Vagina (tissue), 2 donors: ENCODE data around the gene CCDC33. TPM values are rescaled to one million over a fixed set of nuclear protein-coding genes. Genes with fewer than 3 reads are reported as not detected.

Experiments used
- DNase-seq, 2 donors: peaks; one replicate each; pipeline ENCODE4 v3.0.0-alpha.2; 2017; ENCODE audit errors: extremely low spot score in 2 of 2
- H3K27ac ChIP-seq: fragments of 200-600 bp; sonication (generic); one replicate; pipeline ENCODE4 v1.5.1; 2019
- H3K27me3 ChIP-seq: fragments of 200-600 bp; sonication (generic); one replicate; pipeline ENCODE4 v1.5.1; 2019
- H3K36me3 ChIP-seq, 2 donors: fragments of 200-600 bp; sonication (generic); one replicate each; pipeline ENCODE4 v1.5.1; 2017 to 2019
- H3K4me1 ChIP-seq: fragments of 200-600 bp; sonication (generic); one replicate; pipeline ENCODE4 v1.5.1; 2019
- H3K4me3 ChIP-seq, 2 donors: fragments of 200-600 bp; sonication (generic); 1 replicate in 1 of 2; 2 replicates in 1 of 2; pipeline ENCODE4 v1.5.1; 2016 to 2019
- H3K9me3 ChIP-seq: fragments of 200-600 bp; sonication (generic); one replicate; pipeline ENCODE4 v1.5.1; 2019
- CTCF ChIP-seq, 3 experiments: fragments of 450-650 bp in 2 of 3; fragments of 200-600 bp in 1 of 3; sonication (generic) in 1 of 3; IDR thresholded peaks; one replicate each; pipeline ENCODE4 v1.5.1; 2017 to 2019; ENCODE audit warnings: antibody characterized with exemption in 3 of 3, mild to moderate bottlenecking in 2 of 3, moderate library complexity in 2 of 3
- POLR2A ChIP-seq, 2 donors: fragments of 450-650 bp; IDR thresholded peaks; one replicate each; pipeline ENCODE4 v1.6.1; 2017; ENCODE audit warnings: antibody characterized with exemption in 2 of 2, mild to moderate bottlenecking in 2 of 2, moderate library complexity in 2 of 2
- POLR2AphosphoS5 ChIP-seq, 2 donors: sonication (generic); formaldehyde crosslinking; IDR thresholded peaks; one replicate each; pipeline ENCODE4 v1.9.0; 2017; ENCODE audit warnings: antibody characterized with exemption in 2 of 2, mild to moderate bottlenecking in 2 of 2, low read depth in 1 of 2; ENCODE audit not compliant: insufficient read depth in 1 of 2
- intact Hi-C: fragments of 100-400 bp; cut with DNase I; formaldehyde crosslinking; loops from one replicate; pipeline ENCODE4 v1.15.1; 2023
- total RNA-seq: library from RNA; depleted of rRNA; stranded (reverse); fragments of >200 nt; gene quantifications from one replicate; pipeline ENCODE4 v1.2.3, GENCODE V29; 2016

CCDC33 gene
- total RNA-seq, 1 donor from 2014 or later, result not detected

GRCh38 chr15:74199297-74199652 lies 36.9 kb upstream of the CCDC33 start:
- no peak for DNase-seq
- H3K4me3 ChIP-seq, result no peak overlapping the region
- TF ChIP-seq POLR2A (IDR thresholded peaks at IDR 0.05) (no peak), CTCF (IDR thresholded peaks at IDR 0.05) (no peak), POLR2AphosphoS5 (IDR thresholded peaks at IDR 0.05; ENCODE audit: insufficient read depth in 1 of 2, low read depth in 1 of 2) (no peak)
- peaks cover 56% of the 10 kb centered on the region for H3K4me1 ChIP-seq
- intact Hi-C loops, result no loop called here
- no peaks in the 10 kb centered on the region for H3K27me3 ChIP-seq
- no peak overlapping the region for H3K27ac ChIP-seq
- no peaks in the 10 kb centered on the region for H3K9me3 ChIP-seq
- no peaks in the 10 kb centered on the region for H3K36me3 ChIP-seq

GRCh38 chr15:74200412-74200815 lies 35.7 kb upstream of the CCDC33 start:
- H3K4me1 ChIP-seq, result peaks cover 56% of the 10 kb centered on the region
- no peaks in the 10 kb centered on the region for H3K36me3 ChIP-seq
- no peak for DNase-seq
- H3K27me3 ChIP-seq, result no peaks in the 10 kb centered on the region
- no peak overlapping the region for H3K4me3 ChIP-seq
- peak overlapping the region; percentile 72 for H3K27ac ChIP-seq
- H3K9me3 ChIP-seq, result no peaks in the 10 kb centered on the region
- intact Hi-C loops, result no loop called here
- TF ChIP-seq POLR2AphosphoS5 (IDR thresholded peaks at IDR 0.05; ENCODE audit: insufficient read depth in 1 of 2, low read depth in 1 of 2), result no peak
- TF ChIP-seq POLR2A (IDR thresholded peaks at IDR 0.05), result no peak
- TF ChIP-seq CTCF (IDR thresholded peaks at IDR 0.05), result no peak

GRCh38 chr15:74200871-74201419 lies 35.2 kb upstream of the CCDC33 start:
- no peak for TF ChIP-seq POLR2A (IDR thresholded peaks at IDR 0.05)
- peak in 1 of 2 donors; percentile 37 for TF ChIP-seq POLR2AphosphoS5 (IDR thresholded peaks at IDR 0.05; ENCODE audit: insufficient read depth in 1 of 2, low read depth in 1 of 2)
- Histone ChIP-seq H3K36me3 (no peaks in the 10 kb centered on the region), H3K4me1 (peaks cover 53% of the 10 kb centered on the region), H3K27me3 (no peaks in the 10 kb centered on the region), H3K27ac (peak overlapping the region; percentile 72), H3K4me3 (no peak overlapping the region), H3K9me3 (no peaks in the 10 kb centered on the region)
- DNase-seq, result no peak
- intact Hi-C loops, result no loop called here

GRCh38 chr15:74201710-74202420 lies 34.3 kb upstream of the CCDC33 start:
- H3K27me3 ChIP-seq, result no peaks in the 10 kb centered on the region
- no peak for DNase-seq
- no peak for TF ChIP-seq POLR2A (IDR thresholded peaks at IDR 0.05)
- TF ChIP-seq CTCF (IDR thresholded peaks at IDR 0.05), result no peak
- TF ChIP-seq POLR2AphosphoS5 (IDR thresholded peaks at IDR 0.05; ENCODE audit: insufficient read depth in 1 of 2, low read depth in 1 of 2), result no peak
- intact Hi-C loops, result no loop called here
- peak overlapping the region; percentile 72 for H3K27ac ChIP-seq
- H3K9me3 ChIP-seq, result no peaks in the 10 kb centered on the region
- H3K36me3 ChIP-seq, result no peaks in the 10 kb centered on the region
- peaks cover 43% of the 10 kb centered on the region for H3K4me1 ChIP-seq
- H3K4me3 ChIP-seq, result no peak overlapping the region

- H3K27me3 ChIP-seq, result no peaks in the 10 kb centered on the region
- intact Hi-C loops, result no loop called here
- H3K36me3 ChIP-seq, result no peaks in the 10 kb centered on the region
- H3K27ac ChIP-seq, result peak within 1 kb of the TSS; percentile 72
- H3K4me3 ChIP-seq, result no peak within 1 kb of the TSS
- peaks cover 41% of the 10 kb centered on the region for H3K4me1 ChIP-seq
- no peak for TF ChIP-seq POLR2AphosphoS5 (IDR thresholded peaks at IDR 0.05; ENCODE audit: insufficient read depth in 1 of 2, low read depth in 1 of 2)
- TF ChIP-seq CTCF (IDR thresholded peaks at IDR 0.05), result no peak
- TF ChIP-seq POLR2A (IDR thresholded peaks at IDR 0.05), result no peak
- DNase-seq, result no peak
- no peaks in the 10 kb centered on the region for H3K9me3 ChIP-seq
Observed at GRCh38 chr15:74202452-74203401, 33.4 kb upstream of the CCDC33 start, which contains the start of gene STRA6. Gene STRA6 (minus strand): TSS chr15:74202787. CDS start chr15:74202267, 520 bp downstream.
